A673 (cell line): ENCODE results near the gene TNS3.

Experiments used
- CTCF ChIP-seq: fragments of 300-800, 200-600 bp; sonication (generic); conservative IDR thresholded peaks from 2 replicates; pipeline ENCODE4 v1.5.1; 2017; ENCODE audit warnings: low read depth, mild to moderate bottlenecking, antibody characterized with exemption, low read length, moderate library complexity, mixed read lengths
- EZH2 ChIP-seq: fragments of 200-600 bp; sonication (generic); IDR thresholded peaks from 2 replicates; pipeline ENCODE4 v1.6.1; 2017; ENCODE audit warnings: borderline replicate concordance, low read depth, mild to moderate bottlenecking, mixed read lengths, antibody characterized with exemption, low read length; ENCODE audit not compliant: poor library complexity, severe bottlenecking

DNA sequence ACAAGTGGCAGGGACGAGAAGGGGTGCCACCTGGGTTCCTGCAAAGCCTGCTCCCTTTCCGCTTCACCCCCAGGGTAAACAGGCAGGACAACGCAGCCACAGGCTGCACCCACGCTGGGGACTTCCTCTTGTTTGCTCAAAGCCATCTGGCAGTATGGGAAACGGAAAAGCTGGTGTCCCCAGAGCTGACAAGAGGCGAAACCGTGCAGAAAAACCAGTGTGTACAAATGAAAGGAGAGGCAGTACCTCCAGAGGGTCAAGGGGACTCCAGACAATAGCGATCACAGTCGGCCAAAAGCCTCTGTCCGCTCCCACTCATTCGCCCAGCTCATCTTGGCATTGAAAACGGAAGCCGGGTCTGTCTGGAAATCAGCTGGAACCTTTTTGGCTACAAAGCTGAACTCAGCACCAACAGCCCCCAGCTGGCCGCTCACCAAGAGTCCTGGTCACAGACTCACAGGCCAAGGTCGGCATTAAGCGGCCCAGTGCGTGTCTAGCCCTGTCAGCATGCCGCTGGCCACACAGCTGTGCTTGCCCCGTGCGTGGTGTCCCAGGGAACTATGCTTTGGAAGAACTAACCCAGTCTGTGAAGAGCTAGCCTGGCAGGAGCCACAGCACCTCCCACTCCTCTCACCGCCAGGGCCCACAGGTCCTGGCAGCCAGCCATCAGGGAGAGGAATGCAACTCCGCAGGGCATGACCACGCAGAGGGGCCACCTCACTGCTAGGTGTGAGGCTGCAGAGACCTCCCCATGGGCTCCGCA, 10.4 kb downstream of the TNS3 start:
- TF ChIP-seq EZH2 (no peak), CTCF (no peak)
